ENCODE data around the gene CDH4.

GRCh38 chr20:61346996-61347395 is 94.9 kb downstream of the CDH4 start:
- no peak for TF ChIP-seq CTCF (IDR thresholded peaks at IDR 0.05; ENCODE audit: borderline replicate concordance, extremely low read depth, low read length, poor library complexity, severe bottlenecking)
- TF ChIP-seq EZH2 (IDR thresholded peaks at IDR 0.05; ENCODE audit: borderline replicate concordance, low read depth, low read length, severe bottlenecking) = no peak
